ENCODE results near the gene COX19. TPM values are rescaled to one million over a fixed set of nuclear protein-coding genes. Genes with fewer than 3 reads are reported as not detected.
A peak's percentile ranks its signal among the peaks of the same experiment; 100 is the strongest.

Gene COX19
- total RNA-seq, 1 donor from 2014 or later = 22.0 TPM

- no peaks in the 10 kb centered on the region for H3K36me3 Mint-ChIP-seq
- peaks cover 9% of the 10 kb centered on the region for H3K4me1 Mint-ChIP-seq
- H3K4me3 Mint-ChIP-seq = no peak within 1 kb of the TSS
- DNase-seq (ENCODE audit: low spot score in 2 of 2, unreplicated experiment in 2 of 2) = no peak
- TF ChIP-seq CTCF (IDR thresholded peaks at IDR 0.05; ENCODE audit: unreplicated experiment) = no peak
- H3K9me3 Mint-ChIP-seq = no peaks in the 10 kb centered on the region
- peak within 1 kb of the TSS; percentile 53 for H3K27ac Mint-ChIP-seq
- no peaks in the 10 kb centered on the region for H3K27me3 Mint-ChIP-seq (ENCODE audit: low read depth)
Measured at GRCh38 chr7:983004-983615, 7.8 kb upstream of the COX19 start, which contains the start of gene CYP2W1. Gene CYP2W1 (plus strand): TSS chr7:983181. CDS start chr7:983212, 31 bp downstream.

GRCh38 chr7:982511-983003 is 7.2 kb upstream of the COX19 start:
- TF ChIP-seq CTCF (IDR thresholded peaks at IDR 0.05; ENCODE audit: unreplicated experiment) = no peak
- peak overlapping the region; percentile 53 for H3K27ac Mint-ChIP-seq

GRCh38 chr7:981793-982510 is 6.6 kb upstream of the COX19 start:
- no peak for TF ChIP-seq CTCF (IDR thresholded peaks at IDR 0.05; ENCODE audit: unreplicated experiment)
- no peaks in the 10 kb centered on the region for H3K27me3 Mint-ChIP-seq (ENCODE audit: low read depth)
- no peak overlapping the region for H3K4me3 Mint-ChIP-seq
- peak overlapping the region; percentile 53 for H3K27ac Mint-ChIP-seq
- H3K4me1 Mint-ChIP-seq = peaks cover 9% of the 10 kb centered on the region
- no peaks in the 10 kb centered on the region for H3K36me3 Mint-ChIP-seq
- DNase-seq (ENCODE audit: low spot score in 2 of 2, unreplicated experiment in 2 of 2) = no peak
- H3K9me3 Mint-ChIP-seq = no peaks in the 10 kb centered on the region

More at GRCh38 chr7:982511-983003, 7.2 kb upstream of the COX19 start:
- no peaks in the 10 kb centered on the region for H3K27me3 Mint-ChIP-seq (ENCODE audit: low read depth)
- DNase-seq (ENCODE audit: low spot score in 2 of 2, unreplicated experiment in 2 of 2) = no peak
- H3K36me3 Mint-ChIP-seq = no peaks in the 10 kb centered on the region
- peaks cover 9% of the 10 kb centered on the region for H3K4me1 Mint-ChIP-seq
- H3K9me3 Mint-ChIP-seq = no peaks in the 10 kb centered on the region
- no peak overlapping the region for H3K4me3 Mint-ChIP-seq

GRCh38 chr7:979886-980571 is 4.7 kb upstream of the COX19 start:
- Mint-ChIP-seq H3K36me3 (no peaks in the 10 kb centered on the region), H3K27ac (no peak overlapping the region), H3K4me3 (no peak overlapping the region), H3K4me1 (peaks cover 8% of the 10 kb centered on the region), H3K9me3 (no peaks in the 10 kb centered on the region), H3K27me3 (ENCODE audit: low read depth) (no peaks in the 10 kb centered on the region)
- DNase-seq (ENCODE audit: low spot score in 2 of 2, unreplicated experiment in 2 of 2) = no peak
- TF ChIP-seq CTCF (IDR thresholded peaks at IDR 0.05; ENCODE audit: unreplicated experiment) = no peak

GRCh38 chr7:979151-979550 is 3.8 kb upstream of the COX19 start:
- no peaks in the 10 kb centered on the region for H3K36me3 Mint-ChIP-seq

More at GRCh38 chr7:979151-979550, 3.8 kb upstream of the COX19 start:
- H3K4me1 Mint-ChIP-seq = peaks cover 11% of the 10 kb centered on the region
- H3K27ac Mint-ChIP-seq = no peak overlapping the region
- no peaks in the 10 kb centered on the region for H3K9me3 Mint-ChIP-seq
- no peak overlapping the region for H3K4me3 Mint-ChIP-seq
- no peak for DNase-seq (ENCODE audit: low spot score in 2 of 2, unreplicated experiment in 2 of 2)
- no peaks in the 10 kb centered on the region for H3K27me3 Mint-ChIP-seq (ENCODE audit: low read depth)
- no peak for TF ChIP-seq CTCF (IDR thresholded peaks at IDR 0.05; ENCODE audit: unreplicated experiment)

Data from mesothelial cell of epicardium (in vitro differentiated cells).